Measurements from ENCODE around the gene LHX1. TPM values are rescaled to one million over a fixed set of nuclear protein-coding genes. Genes with fewer than 3 reads are reported as not detected.

The LHX1 gene
- total and polyA plus RNA-seq, 10 of the 15 experiments (the other 5 are each of a cell fraction or from before 2014, with no cell fraction given) = not detected

- no peak overlapping the region for H3K4me2 ChIP-seq (ENCODE audit: control insufficient read depth, insufficient read depth)
- H3K79me2 ChIP-seq (ENCODE audit: control insufficient read depth, insufficient read depth, low read length) = no peaks in the 10 kb centered on the region
- H3K36me3 ChIP-seq (ENCODE audit: control insufficient read depth in 2 of 2, insufficient read depth in 2 of 2, low read length in 1 of 2) = peaks cover 3 to 47% of the 10 kb centered on the region in 2 experiments
- BruUV-seq (replicated peaks) = no TSS peak
- ChIA-PET RAD21 (ENCODE audit: unreplicated experiment) (no interaction called here), SMC1A (ENCODE audit: uncharacterized antibody, unreplicated experiment) (interaction anchor here (0.6 kb wide), 1 partner anchor 17 kb away, joined by 3 read pairs; no protein-coding TSS in a partner anchor), POLR2A (no interaction called here), CTCF (interaction anchor here (0.6 kb wide), 1 partner anchor 377 kb away, joined by 3 read pairs; no protein-coding TSS in a partner anchor)
- H3K27ac ChIP-seq (ENCODE audit: control insufficient read depth, insufficient read depth) = no peak overlapping the region
- DNase-seq (ENCODE audit: low read depth, low spot score) (no peak), ATAC-seq (no peak), FAIRE-seq (no peak)
- TF ChIP-seq RELA (IDR thresholded peaks at IDR 0.05; ENCODE audit: borderline replicate concordance, partially characterized antibody) = no peak
- TF ChIP-seq LARP7 (IDR thresholded peaks at IDR 0.05) = no peak
- no peak for TF ChIP-seq JUND (IDR thresholded peaks at IDR 0.05; ENCODE audit: low read depth, low read length)
- no peak for TF ChIP-seq USF2 (IDR thresholded peaks at IDR 0.05; ENCODE audit: borderline replicate concordance, low read depth, low read length)
- TF ChIP-seq RBBP5 (conservative IDR thresholded peaks at IDR 0.05) = no peak
- no peak for TF ChIP-seq MEF2B (IDR thresholded peaks at IDR 0.05; ENCODE audit: partially characterized antibody, poor library complexity, severe bottlenecking)
- TF ChIP-seq MTA3 (IDR thresholded peaks at IDR 0.05; ENCODE audit: borderline replicate concordance, low read length) = no peak
- no peaks in the 10 kb centered on the region for H4K20me1 ChIP-seq (ENCODE audit: control insufficient read depth, insufficient read depth)
- H3K27me3 ChIP-seq (replicated peaks in 1 of 2; ENCODE audit: control insufficient read depth in 2 of 2, insufficient read depth in 2 of 2, low read length in 1 of 2) = no peaks in the 10 kb centered on the region
- intact Hi-C loops (cut with micrococcal nuclease; ENCODE audit: unreplicated experiment) = no loop called here
- no peak overlapping the region for H3K9ac ChIP-seq (ENCODE audit: control insufficient read depth, insufficient read depth, low read length)
- H3K4me1 ChIP-seq (ENCODE audit: control insufficient read depth, insufficient read depth, low read length) = no peaks in the 10 kb centered on the region
- no peak overlapping the region for H2AFZ ChIP-seq (ENCODE audit: control insufficient read depth, low read depth, low read length)
- in situ Hi-C loops (cut with MboI) = no loop called here
- H3K4me3 ChIP-seq = no peak overlapping the region
- WGBS (ENCODE audit: insufficient coverage, insufficient replicate concordance, low lambda C conversion rate, missing lambda C conversion rate) = 94% methylated on average over 2 of the region's 2 CpGs
- no peaks in the 10 kb centered on the region; the same call in 2 of the 3 replicates for H3K9me3 ChIP-seq (replicated peaks; ENCODE audit: control insufficient read depth, insufficient read depth, low read length)
Measured at GRCh38 chr17:36992701-36993100, 55.4 kb downstream of the LHX1 start.

DNA sequence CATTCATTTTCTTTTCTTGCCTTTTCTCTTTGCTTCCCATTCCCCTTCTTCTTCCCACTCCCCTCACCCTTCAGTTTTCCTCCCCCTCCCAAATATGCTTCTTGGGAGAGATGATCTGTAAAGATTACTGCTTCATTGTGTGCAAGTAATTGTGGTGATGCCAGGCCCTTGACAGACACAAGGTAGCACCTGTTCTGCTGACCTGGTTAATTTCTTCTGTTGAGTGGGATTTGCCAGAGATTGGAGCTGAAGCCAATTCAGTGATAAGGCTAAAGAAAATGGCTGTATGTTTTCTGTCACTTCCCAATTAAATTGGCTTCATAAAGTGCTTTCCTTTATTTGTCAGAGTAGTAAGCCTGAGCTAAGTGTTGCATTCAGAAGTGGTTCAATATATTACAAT lies 56.0 kb downstream of the LHX1 start:
- in situ Hi-C loops (cut with MboI) = no loop called here
- H3K27me3 ChIP-seq (replicated peaks in 1 of 2; ENCODE audit: control insufficient read depth in 2 of 2, insufficient read depth in 2 of 2, low read length in 1 of 2) = no peaks in the 10 kb centered on the region
- no peak overlapping the region for H3K4me3 ChIP-seq
- ChIA-PET SMC1A (ENCODE audit: uncharacterized antibody, unreplicated experiment) (interaction anchor here (0.6 kb wide), 1 partner anchor 18 kb away, joined by 3 read pairs; no protein-coding TSS in a partner anchor), POLR2A (no interaction called here), RAD21 (ENCODE audit: unreplicated experiment) (no interaction called here), CTCF (interaction anchor here (0.8 kb wide), 1 partner anchor 54 kb away, joined by 3 read pairs; no protein-coding TSS in a partner anchor)
- H4K20me1 ChIP-seq (ENCODE audit: control insufficient read depth, insufficient read depth) = no peaks in the 10 kb centered on the region
- intact Hi-C loops (cut with micrococcal nuclease; ENCODE audit: unreplicated experiment) = no loop called here
- H3K36me3 ChIP-seq (ENCODE audit: control insufficient read depth in 2 of 2, insufficient read depth in 2 of 2, low read length in 1 of 2) = peaks cover 3 to 49% of the 10 kb centered on the region in 2 experiments
- BruUV-seq (replicated peaks) = no TSS peak
- no peak overlapping the region for H3K9ac ChIP-seq (ENCODE audit: control insufficient read depth, insufficient read depth, low read length)
- no peak overlapping the region for H3K27ac ChIP-seq (ENCODE audit: control insufficient read depth, insufficient read depth)
- DNase-seq (ENCODE audit: low read depth, low spot score) (no peak), FAIRE-seq (no peak), ATAC-seq (no peak)
- H3K4me2 ChIP-seq (ENCODE audit: control insufficient read depth, insufficient read depth) = no peak overlapping the region
- H3K9me3 ChIP-seq (replicated peaks; ENCODE audit: control insufficient read depth, insufficient read depth, low read length) = no peaks in the 10 kb centered on the region; the same call in 2 of the 3 replicates
- no peak overlapping the region for H2AFZ ChIP-seq (ENCODE audit: control insufficient read depth, low read depth, low read length)
- H3K4me1 ChIP-seq (ENCODE audit: control insufficient read depth, insufficient read depth, low read length) = no peaks in the 10 kb centered on the region
- no peaks in the 10 kb centered on the region for H3K79me2 ChIP-seq (ENCODE audit: control insufficient read depth, insufficient read depth, low read length)
- TF ChIP-seq WRNIP1 (IDR thresholded peaks at IDR 0.05; ENCODE audit: borderline replicate concordance, low read depth, low read length) (no peak), PRDM15 (CRISPR knock-in tag; IDR thresholded peaks at IDR 0.05) (no peak), CHD2 (IDR thresholded peaks at IDR 0.05; ENCODE audit: borderline replicate concordance, low read depth, low read length) (no peak), RFX5 (IDR thresholded peaks at IDR 0.05; ENCODE audit: low read depth, low read length) (no peak)

Measured in GM12878 (cell line).